Measurements from ENCODE around the gene HBS1L. TPM values are rescaled to one million over a fixed set of nuclear protein-coding genes. Genes with fewer than 3 reads are reported as not detected.

The HBS1L gene
- total and polyA plus RNA-seq, 10 of the 15 experiments (the other 5 are each of a cell fraction or from before 2014, with no cell fraction given) = 58.7 to 142 (median 78.8) TPM

- SMC1A ChIA-PET (ENCODE audit: uncharacterized antibody, unreplicated experiment) = interaction anchor here (0.8 to 3.8 kb wide), 13 partner anchors 8 to 134 kb away, joined by 3 to 33 read pairs (median 4); partner anchors contain the start of genes HBS1L and MYB
- RAD21 ChIA-PET (ENCODE audit: unreplicated experiment) = interaction anchor here (1.5 to 4.9 kb wide), 7 partner anchors 9 to 136 kb away, joined by 3 to 29 read pairs (median 5); no protein-coding TSS in a partner anchor
- Histone ChIP-seq H3K27me3 (replicated peaks in 1 of 2; ENCODE audit: control insufficient read depth in 2 of 2, insufficient read depth in 2 of 2, low read length in 1 of 2) (no peaks in the 10 kb centered on the region), H2AFZ (ENCODE audit: control insufficient read depth, low read depth, low read length) (no peak overlapping the region), H3K36me3 (ENCODE audit: control insufficient read depth in 2 of 2, insufficient read depth in 2 of 2, low read length in 1 of 2) (peaks cover 2 to 20% of the 10 kb centered on the region in 2 experiments; a peak in 3 of 4 replicates), H3K4me3 (no peak overlapping the region; the same call in 1 of the 2 replicates), H3K79me2 (ENCODE audit: control insufficient read depth, insufficient read depth, low read length) (peaks cover 74% of the 10 kb centered on the region), H3K27ac (ENCODE audit: control insufficient read depth, insufficient read depth) (no peak overlapping the region), H3K4me2 (ENCODE audit: control insufficient read depth, insufficient read depth) (no peak overlapping the region; the same call in 1 of the 2 replicates), H4K20me1 (ENCODE audit: control insufficient read depth, insufficient read depth) (no peaks in the 10 kb centered on the region), H3K9me3 (replicated peaks; ENCODE audit: control insufficient read depth, insufficient read depth, low read length) (no peaks in the 10 kb centered on the region), H3K4me1 (ENCODE audit: control insufficient read depth, insufficient read depth, low read length) (peaks cover 9% of the 10 kb centered on the region), H3K9ac (ENCODE audit: control insufficient read depth, insufficient read depth, low read length) (no peak overlapping the region)
- 76% methylated on average over 4 of the region's 4 CpGs for WGBS (ENCODE audit: insufficient coverage, insufficient replicate concordance, low lambda C conversion rate, missing lambda C conversion rate)
- TF ChIP-seq NBN (IDR thresholded peaks at IDR 0.05) (no peak), SIX5 (IDR thresholded peaks at IDR 0.05; ENCODE audit: low read depth, low read length, severe bottlenecking) (no peak), MEF2B (IDR thresholded peaks at IDR 0.05; ENCODE audit: partially characterized antibody, poor library complexity, severe bottlenecking) (no peak), FOXK2 (IDR thresholded peaks at IDR 0.05) (no peak), ATF2 (IDR thresholded peaks at IDR 0.05; ENCODE audit: low read length) (no peak), SP1 (IDR thresholded peaks at IDR 0.05; ENCODE audit: low read depth, low read length) (no peak), CREB1 (IDR thresholded peaks at IDR 0.05; ENCODE audit: low read depth) (no peak), NR2C1 (IDR thresholded peaks at IDR 0.05) (no peak), ZNF592 (IDR thresholded peaks at IDR 0.05) (no peak), HDGF (IDR thresholded peaks at IDR 0.05) (no peak), IRF4 (IDR thresholded peaks at IDR 0.05; ENCODE audit: low read depth, low read length) (no peak), SMC3 (IDR thresholded peaks at IDR 0.05; ENCODE audit: borderline replicate concordance, low read length) (no peak), ETV6 (conservative IDR thresholded peaks at IDR 0.05 in 1 of 2, IDR thresholded peaks at IDR 0.05 in 1 of 2; ENCODE audit: borderline replicate concordance in 1 of 2, low read depth in 1 of 2) (no peak), KAT2A (conservative IDR thresholded peaks at IDR 0.05; ENCODE audit: control insufficient read depth, low read depth, low read length) (no peak), ZBTB4 (CRISPR knock-in tag; IDR thresholded peaks at IDR 0.05) (no peak), RBBP5 (conservative IDR thresholded peaks at IDR 0.05) (no peak), MYB (IDR thresholded peaks at IDR 0.05; ENCODE audit: borderline replicate concordance, low read depth, low read length) (no peak)
- in situ Hi-C loops (cut with MboI) = no loop called here
- FAIRE-seq (no peak), ATAC-seq (peak; percentile 43), DNase-seq (ENCODE audit: low read depth, low spot score) (no peak)
- CTCF ChIA-PET = interaction anchor here (1.0 to 1.7 kb wide), 3 partner anchors 28 to 97 kb away, joined by 3 to 4 read pairs (median 3); no protein-coding TSS in a partner anchor
- no TSS peak for BruUV-seq (replicated peaks)
- POLR2A ChIA-PET = interaction anchor here (1.0 to 3.6 kb wide), 5 partner anchors 8 to 1243 kb away, joined by 3 to 15 read pairs (median 5); partner anchors contain the start of gene HBS1L
- intact Hi-C loops (cut with micrococcal nuclease; ENCODE audit: unreplicated experiment) = no loop called here
Observed at GRCh38 chr6:135047336-135047735, 7.3 kb downstream of the HBS1L start.

Measured in GM12878 (cell line).